ENCODE data around the gene UNC13A. TPM values are rescaled to one million over a fixed set of nuclear protein-coding genes. Genes with fewer than 3 reads are reported as not detected.

The UNC13A gene
- polyA plus RNA-seq, 3 donors: 0.01 TPM; not detected in 2

DNA sequence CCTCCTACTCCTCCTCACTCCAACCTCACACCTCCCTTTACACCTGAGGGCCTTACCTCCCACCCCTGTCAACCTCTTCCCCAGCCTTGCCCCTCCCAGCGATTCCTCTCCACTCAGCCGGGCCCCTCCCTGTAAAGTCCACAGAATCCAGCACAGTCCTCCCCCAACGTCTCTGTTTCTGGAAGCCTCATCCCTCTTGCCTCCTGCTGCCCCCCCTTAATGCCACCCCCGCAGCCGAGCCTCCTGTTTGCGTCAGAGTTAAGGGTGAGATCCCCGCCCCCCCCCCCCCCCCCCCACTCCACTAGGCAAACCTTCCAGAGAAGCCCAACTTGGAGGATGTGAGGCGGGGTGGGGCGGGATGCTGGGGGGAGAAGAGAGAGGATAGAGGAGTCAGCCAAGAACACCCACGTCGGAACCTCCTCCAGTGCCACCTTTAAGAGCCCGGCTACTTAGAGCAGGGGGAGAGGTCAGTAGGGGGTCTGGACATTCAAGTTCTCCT, 2.1 kb downstream of the UNC13A start:
- H3K4me1 ChIP-seq (ENCODE audit: control insufficient read depth in 1 of 2, insufficient read depth in 2 of 2, low read length in 2 of 2): no peaks in the 10 kb centered on the region
- H3K27me3 Mint-ChIP-seq (ENCODE audit: low read depth in 3 of 3): peaks cover 61 to 88% (median 75%) of the 10 kb centered on the region in 3 donors
- H2AFZ ChIP-seq (ENCODE audit: insufficient read depth, low read depth, low read length, poor library complexity, severe bottlenecking): no peak overlapping the region
- no peak overlapping the region for H3K9ac ChIP-seq (ENCODE audit: insufficient read depth, low read length, poor library complexity, severe bottlenecking)
- TF ChIP-seq, protein P1, sequence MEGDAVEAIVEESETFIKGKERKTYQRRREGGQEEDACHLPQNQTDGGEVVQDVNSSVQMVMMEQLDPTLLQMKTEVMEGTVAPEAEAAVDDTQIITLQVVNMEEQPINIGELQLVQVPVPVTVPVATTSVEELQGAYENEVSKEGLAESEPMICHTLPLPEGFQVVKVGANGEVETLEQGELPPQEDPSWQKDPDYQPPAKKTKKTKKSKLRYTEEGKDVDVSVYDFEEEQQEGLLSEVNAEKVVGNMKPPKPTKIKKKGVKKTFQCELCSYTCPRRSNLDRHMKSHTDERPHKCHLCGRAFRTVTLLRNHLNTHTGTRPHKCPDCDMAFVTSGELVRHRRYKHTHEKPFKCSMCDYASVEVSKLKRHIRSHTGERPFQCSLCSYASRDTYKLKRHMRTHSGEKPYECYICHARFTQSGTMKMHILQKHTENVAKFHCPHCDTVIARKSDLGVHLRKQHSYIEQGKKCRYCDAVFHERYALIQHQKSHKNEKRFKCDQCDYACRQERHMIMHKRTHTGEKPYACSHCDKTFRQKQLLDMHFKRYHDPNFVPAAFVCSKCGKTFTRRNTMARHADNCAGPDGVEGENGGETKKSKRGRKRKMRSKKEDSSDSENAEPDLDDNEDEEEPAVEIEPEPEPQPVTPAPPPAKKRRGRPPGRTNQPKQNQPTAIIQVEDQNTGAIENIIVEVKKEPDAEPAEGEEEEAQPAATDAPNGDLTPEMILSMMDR (IDR thresholded peaks at IDR 0.05): no peak
- intact Hi-C loops (cut with micrococcal nuclease): no loop called here
- no peaks in the 10 kb centered on the region for H3K36me3 ChIP-seq (replicated peaks in 1 of 2; ENCODE audit: control insufficient read depth in 1 of 2, insufficient read depth in 2 of 2, low read length in 2 of 2)
- DNase-seq: no peak
- peak overlapping the region in 1 of 2 donors; percentile 64 for H3K4me3 Mint-ChIP-seq
- no peaks in the 10 kb centered on the region for H3K79me2 ChIP-seq (ENCODE audit: insufficient read depth, low read length)
- 0% methylated on average over 2 of the region's 12 CpGs for WGBS (ENCODE audit: insufficient coverage)
- no peaks in the 10 kb centered on the region for H4K20me1 ChIP-seq (ENCODE audit: insufficient read depth, low read length)
- H3K4me1 Mint-ChIP-seq: peaks cover 3% of the 10 kb centered on the region
- H3K27ac Mint-ChIP-seq: no peak overlapping the region
- peaks cover 0 to 23% of the 10 kb centered on the region in 2 donors for H3K9me3 ChIP-seq (replicated peaks in 1 of 2; ENCODE audit: control insufficient read depth in 1 of 2, insufficient read depth in 1 of 2, low read length in 2 of 2)
- no peak overlapping the region for H3K4me3 ChIP-seq (replicated peaks in 1 of 3; ENCODE audit: low read depth in 2 of 3, low read length in 3 of 3)
- peaks cover 5 to 7% of the 10 kb centered on the region in 2 donors for H3K36me3 Mint-ChIP-seq
- H3K4me2 ChIP-seq (replicated peaks; ENCODE audit: extremely low read depth, low read length, poor library complexity, severe bottlenecking): no peak overlapping the region
- H3K9me3 Mint-ChIP-seq: peaks cover 0 to 23% (median 9%) of the 10 kb centered on the region in 7 donors
- H3K27ac ChIP-seq (ENCODE audit: low read depth in 1 of 2, low read length in 2 of 2): no peak overlapping the region
- peaks cover 32 to 67% of the 10 kb centered on the region in 2 donors for H3K27me3 ChIP-seq (ENCODE audit: control insufficient read depth in 2 of 2, insufficient read depth in 2 of 2, low read length in 2 of 2)

DNA sequence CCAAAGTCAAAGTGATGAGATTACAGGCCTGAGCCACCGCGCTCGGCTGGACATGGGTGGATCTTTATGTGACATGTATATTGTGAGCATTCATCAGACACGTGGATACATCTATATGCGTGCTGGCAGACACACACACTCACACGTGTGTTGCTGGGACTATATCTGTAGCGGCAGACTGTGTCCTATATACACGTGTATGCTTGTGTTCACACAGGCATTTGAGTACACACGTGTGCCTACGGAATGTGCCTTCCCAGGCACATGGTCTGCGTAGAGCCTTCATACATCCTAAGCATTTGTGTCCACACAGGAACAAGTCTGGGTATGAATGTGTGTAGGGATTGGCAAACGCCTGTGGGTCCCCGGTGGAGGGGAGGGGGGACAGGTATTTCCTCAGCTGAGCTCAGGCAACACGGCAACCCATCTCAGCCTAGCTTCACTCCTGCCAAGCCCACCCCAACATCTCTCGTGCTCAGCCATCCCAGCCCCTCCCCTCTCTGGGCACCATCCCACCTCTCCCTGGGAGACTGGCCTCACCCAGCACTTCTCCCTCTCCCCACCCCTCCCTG, 2.6 kb downstream of the UNC13A start:
- Mint-ChIP-seq H3K4me1 (peaks cover 4% of the 10 kb centered on the region), H3K36me3 (peaks cover 5 to 7% of the 10 kb centered on the region in 2 donors), H3K27ac (no peak overlapping the region), H3K27me3 (ENCODE audit: low read depth in 3 of 3) (peaks cover 64 to 87% (median 77%) of the 10 kb centered on the region in 3 donors), H3K9me3 (peaks cover 0 to 23% (median 9%) of the 10 kb centered on the region in 7 donors), H3K4me3 (peak overlapping the region in 1 of 2 donors; percentile 64)
- H3K27me3 ChIP-seq (ENCODE audit: control insufficient read depth in 2 of 2, insufficient read depth in 2 of 2, low read length in 2 of 2): peaks cover 32 to 70% of the 10 kb centered on the region in 2 donors
- intact Hi-C loops (cut with micrococcal nuclease): no loop called here
- H3K4me3 ChIP-seq (replicated peaks in 1 of 3; ENCODE audit: low read depth in 2 of 3, low read length in 3 of 3): no peak overlapping the region
- TF ChIP-seq, protein P1 (IDR thresholded peaks at IDR 0.05): no peak
- no peak overlapping the region for H3K9ac ChIP-seq (ENCODE audit: insufficient read depth, low read length, poor library complexity, severe bottlenecking)
- no peak overlapping the region for H3K4me2 ChIP-seq (replicated peaks; ENCODE audit: extremely low read depth, low read length, poor library complexity, severe bottlenecking)
- peaks cover under 1% of the 10 kb centered on the region in 2 donors for H3K4me1 ChIP-seq (ENCODE audit: control insufficient read depth in 1 of 2, insufficient read depth in 2 of 2, low read length in 2 of 2)
- no peak for DNase-seq
- H3K27ac ChIP-seq (ENCODE audit: low read depth in 1 of 2, low read length in 2 of 2): no peak overlapping the region
- no peaks in the 10 kb centered on the region for H3K36me3 ChIP-seq (replicated peaks in 1 of 2; ENCODE audit: control insufficient read depth in 1 of 2, insufficient read depth in 2 of 2, low read length in 2 of 2)
- H4K20me1 ChIP-seq (ENCODE audit: insufficient read depth, low read length): no peaks in the 10 kb centered on the region
- 66% methylated on average over 9 of the region's 15 CpGs for WGBS (ENCODE audit: insufficient coverage)
- H2AFZ ChIP-seq (ENCODE audit: insufficient read depth, low read depth, low read length, poor library complexity, severe bottlenecking): no peak overlapping the region
- peaks cover 0 to 23% of the 10 kb centered on the region in 2 donors for H3K9me3 ChIP-seq (replicated peaks in 1 of 2; ENCODE audit: control insufficient read depth in 1 of 2, insufficient read depth in 1 of 2, low read length in 2 of 2)
- H3K79me2 ChIP-seq (ENCODE audit: insufficient read depth, low read length): no peaks in the 10 kb centered on the region

Data from CD14-positive monocyte (primary cell).